Tibial nerve (tissue), 3 donors: ENCODE data around the gene RYR1.

ENCODE experiments used
- POLR2A ChIP-seq, 2 donors: fragments of 450-650 bp; IDR thresholded peaks; one replicate each; pipeline ENCODE4 v1.6.1; 2017; ENCODE audit warnings: antibody characterized with exemption in 2 of 2, mild to moderate bottlenecking in 2 of 2, moderate library complexity in 2 of 2
- TF ChIP-seq, protein P1 (sequence below), 5 experiments: fragments of 200-600 bp in 3 of 5; fragments of 450-650 bp in 2 of 5; sonication (generic) in 3 of 5; IDR thresholded peaks; one replicate each; pipeline ENCODE4 v1.5.1; 2016 to 2019; ENCODE audit warnings: antibody characterized with exemption in 5 of 5, mild to moderate bottlenecking in 3 of 5, moderate library complexity in 2 of 5

DNA sequence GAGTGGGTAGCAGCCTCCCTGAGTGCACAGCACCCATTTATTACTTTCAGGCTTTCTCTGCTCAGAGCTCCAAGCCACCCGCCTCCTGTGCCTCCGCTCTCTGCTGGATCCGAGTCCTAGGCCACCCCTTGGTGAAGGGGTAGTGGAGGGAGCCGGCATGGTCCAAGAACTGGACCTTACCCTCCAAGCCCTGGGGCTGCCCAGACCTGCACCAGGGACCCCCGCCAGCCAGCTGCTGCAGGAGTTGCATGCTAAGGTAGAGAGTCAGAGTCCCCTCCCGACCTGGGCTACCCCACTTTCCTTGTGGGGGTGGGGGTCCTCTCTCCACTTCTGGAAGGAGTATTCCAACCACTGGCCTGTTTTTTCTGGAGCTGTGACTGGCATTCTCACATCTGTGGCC is 28.6 kb upstream of the RYR1 start:
- TF ChIP-seq, protein P1, sequence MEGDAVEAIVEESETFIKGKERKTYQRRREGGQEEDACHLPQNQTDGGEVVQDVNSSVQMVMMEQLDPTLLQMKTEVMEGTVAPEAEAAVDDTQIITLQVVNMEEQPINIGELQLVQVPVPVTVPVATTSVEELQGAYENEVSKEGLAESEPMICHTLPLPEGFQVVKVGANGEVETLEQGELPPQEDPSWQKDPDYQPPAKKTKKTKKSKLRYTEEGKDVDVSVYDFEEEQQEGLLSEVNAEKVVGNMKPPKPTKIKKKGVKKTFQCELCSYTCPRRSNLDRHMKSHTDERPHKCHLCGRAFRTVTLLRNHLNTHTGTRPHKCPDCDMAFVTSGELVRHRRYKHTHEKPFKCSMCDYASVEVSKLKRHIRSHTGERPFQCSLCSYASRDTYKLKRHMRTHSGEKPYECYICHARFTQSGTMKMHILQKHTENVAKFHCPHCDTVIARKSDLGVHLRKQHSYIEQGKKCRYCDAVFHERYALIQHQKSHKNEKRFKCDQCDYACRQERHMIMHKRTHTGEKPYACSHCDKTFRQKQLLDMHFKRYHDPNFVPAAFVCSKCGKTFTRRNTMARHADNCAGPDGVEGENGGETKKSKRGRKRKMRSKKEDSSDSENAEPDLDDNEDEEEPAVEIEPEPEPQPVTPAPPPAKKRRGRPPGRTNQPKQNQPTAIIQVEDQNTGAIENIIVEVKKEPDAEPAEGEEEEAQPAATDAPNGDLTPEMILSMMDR (IDR thresholded peaks at IDR 0.05), result no peak
- no peak for TF ChIP-seq POLR2A (IDR thresholded peaks at IDR 0.05)
